Mucosa of descending colon (tissue), 3 donors: ENCODE measurements around the gene PLPPR5. TPM values are rescaled to one million over a fixed set of nuclear protein-coding genes. Genes with fewer than 3 reads are reported as not detected.

Experiments
- ATAC-seq: fragments of 200-7000 bp; cut with Tn5 transposase; one replicate; pipeline ENCODE4 v1.9.1; 2020; ENCODE audit warnings: mild to moderate bottlenecking, moderate library complexity
- DNase-seq, 3 donors: peaks; one replicate each; pipeline ENCODE4 v3.0.0-alpha.2; 2020
- H3K36me3 ChIP-seq: fragments of 200-600 bp; one replicate; pipeline ENCODE4 v1.8.0; 2021; ENCODE audit warnings: low read depth, mild to moderate bottlenecking
- H3K4me1 ChIP-seq: fragments of 200-600 bp; one replicate; pipeline ENCODE4 v1.8.0; 2021; ENCODE audit warnings: low read depth, mild to moderate bottlenecking
- H3K4me3 ChIP-seq: fragments of 200-600 bp; one replicate; pipeline ENCODE4 v1.8.0; 2021; ENCODE audit warnings: mild to moderate bottlenecking
- H3K9me3 ChIP-seq: fragments of 200-600 bp; one replicate; pipeline ENCODE4 v1.8.0; 2021; ENCODE audit warnings: mild to moderate bottlenecking
- CTCF ChIP-seq: fragments of 200-600 bp; IDR thresholded peaks from one replicate; pipeline ENCODE4 v1.8.0; 2022; ENCODE audit warnings: antibody characterized with exemption, mild to moderate bottlenecking
- intact Hi-C, 2 donors: fragments of 100-400 bp; cut with DNase I in 1 of 2; cut with micrococcal nuclease in 1 of 2; formaldehyde crosslinking; loops; one replicate each; pipeline versions ENCODE4 v1.11.0 to v1.11.1; 2022; cut with DNase I, micrococcal nuclease
- total RNA-seq, 3 donors: library from RNA; stranded (reverse); fragmentation: NEBNext Ultra II Directional in 2 of 3; extraction: Animal tissue kit (Norgen Biotek cat#: 25700) in 2 of 3; gene quantifications; one replicate each; pipeline versions ENCODE4 v1.2.1 to v1.2.4, GENCODE V29; 2021 to 2023
- donor health status: DM: no; HTN: no; CAD: no; lungs with moderate emphysema.
- donor health status: DM: no; HTN: no; CAD: no.
- donor health status: DM: no; HTN: yes; CAD: no.

The PLPPR5 gene
- total RNA-seq, 3 donors from 2014 or later = 0.38 TPM; not detected in 2

DNA sequence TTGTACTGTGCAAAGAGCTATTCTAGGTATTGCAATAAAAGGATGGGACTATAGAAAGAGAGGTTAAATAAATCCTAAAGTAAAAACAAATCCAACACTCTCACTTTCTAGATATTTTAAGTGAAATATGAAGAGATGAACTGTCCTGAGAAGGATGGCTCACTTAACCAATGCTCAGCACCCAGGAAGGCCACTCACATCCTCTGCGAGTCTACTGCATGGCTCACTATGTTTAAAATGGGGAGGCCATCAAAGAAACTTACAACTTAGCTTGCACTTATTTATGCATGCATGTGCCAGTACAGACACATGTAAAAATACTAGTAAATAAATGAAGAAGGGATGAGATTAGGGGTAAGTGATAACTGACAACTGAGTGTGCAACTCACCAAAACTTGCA lies 37.5 kb downstream of the PLPPR5 start:
- DNase-seq = no peak
- no peak for TF ChIP-seq CTCF
- Histone ChIP-seq H3K4me3 (no peak overlapping the region), H3K36me3 (no peaks in the 10 kb centered on the region), H3K9me3 (no peaks in the 10 kb centered on the region), H3K4me1 (no peaks in the 10 kb centered on the region)
- no peak for ATAC-seq
- intact Hi-C loops = no loop called here

GRCh38 chr1:98965394-98965793 lies 39.3 kb downstream of the PLPPR5 start:
- DNase-seq (no peak), ATAC-seq (no peak)
- Histone ChIP-seq H3K36me3 (no peaks in the 10 kb centered on the region), H3K4me1 (no peaks in the 10 kb centered on the region), H3K9me3 (no peaks in the 10 kb centered on the region), H3K4me3 (no peak overlapping the region)
- intact Hi-C loops = no loop called here
- no peak for TF ChIP-seq CTCF

- no peak for TF ChIP-seq CTCF
- Histone ChIP-seq H3K9me3 (no peaks in the 10 kb centered on the region), H3K36me3 (no peaks in the 10 kb centered on the region), H3K4me1 (no peaks in the 10 kb centered on the region), H3K4me3 (no peak overlapping the region)
- ATAC-seq (no peak), DNase-seq (no peak)
- intact Hi-C loops = no loop called here
These were observed 40.5 kb downstream of the PLPPR5 start for GRCh38 chr1:98964198-98964597.

- no peak for TF ChIP-seq CTCF
- Histone ChIP-seq H3K4me1 (no peaks in the 10 kb centered on the region), H3K4me3 (no peak overlapping the region), H3K9me3 (no peaks in the 10 kb centered on the region), H3K36me3 (no peaks in the 10 kb centered on the region)
- no peak for DNase-seq
- intact Hi-C loops = no loop called here
- ATAC-seq = no peak
These were observed 41.5 kb downstream of the PLPPR5 start for GRCh38 chr1:98963064-98963758.

DNA sequence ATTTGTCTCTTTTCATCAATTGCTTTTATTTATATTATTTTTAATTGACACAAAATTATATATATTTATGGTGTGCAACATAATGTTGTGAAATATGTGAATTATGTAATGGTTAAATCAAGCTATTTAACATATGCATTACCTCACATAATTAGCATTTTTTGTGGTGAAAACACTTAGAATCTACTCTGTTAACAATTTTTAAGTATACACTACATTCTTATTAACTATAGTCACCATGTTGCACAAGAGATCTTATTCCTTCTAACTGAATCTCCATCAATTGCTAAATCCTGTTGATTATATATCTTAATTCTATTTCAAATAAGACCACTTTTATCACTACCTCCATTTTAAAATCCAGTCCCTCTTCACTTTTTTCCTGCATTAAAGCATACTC lies 42.5 kb downstream of the PLPPR5 start:
- no peak for ATAC-seq
- intact Hi-C loops = no loop called here
- no peak overlapping the region for H3K4me3 ChIP-seq
- TF ChIP-seq CTCF = no peak
- no peaks in the 10 kb centered on the region for H3K36me3 ChIP-seq
- H3K9me3 ChIP-seq = no peaks in the 10 kb centered on the region
- no peak for DNase-seq
- H3K4me1 ChIP-seq = no peaks in the 10 kb centered on the region

DNA sequence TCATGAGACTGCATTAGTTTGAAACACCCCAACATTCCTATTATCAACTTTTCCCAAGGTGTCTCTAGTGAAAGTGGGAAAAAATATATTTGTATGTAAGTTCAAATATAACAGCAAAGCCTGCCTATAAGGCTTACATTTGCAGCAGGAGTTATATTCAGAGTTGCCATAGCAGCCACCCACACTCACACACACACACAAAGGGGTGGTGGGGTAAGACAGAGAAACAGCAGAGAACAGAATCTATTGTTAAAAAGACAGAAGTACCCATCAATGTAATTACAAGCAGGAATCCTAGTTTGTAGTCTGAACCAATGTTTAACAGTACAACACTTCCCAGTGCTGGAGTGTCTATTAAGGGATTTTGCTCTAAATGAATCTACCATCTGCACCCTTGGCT lies 55.0 kb downstream of the PLPPR5 start:
- intact Hi-C loops = no loop called here
- Histone ChIP-seq H3K36me3 (no peaks in the 10 kb centered on the region), H3K4me1 (no peaks in the 10 kb centered on the region), H3K9me3 (no peaks in the 10 kb centered on the region), H3K4me3 (no peak overlapping the region)
- ATAC-seq (no peak), DNase-seq (no peak)
- TF ChIP-seq CTCF = no peak
